Measurements from ENCODE around the gene EYA2.
A peak's percentile ranks its signal among the peaks of the same experiment; 100 is the strongest.

EYA2 gene

GRCh38 chr20:47079047-47079446 is 184.4 kb downstream of the EYA2 start:
- DNase-seq: no peak

- no peak for DNase-seq
Observed at GRCh38 chr20:47080365-47080764, 185.7 kb downstream of the EYA2 start.

DNA sequence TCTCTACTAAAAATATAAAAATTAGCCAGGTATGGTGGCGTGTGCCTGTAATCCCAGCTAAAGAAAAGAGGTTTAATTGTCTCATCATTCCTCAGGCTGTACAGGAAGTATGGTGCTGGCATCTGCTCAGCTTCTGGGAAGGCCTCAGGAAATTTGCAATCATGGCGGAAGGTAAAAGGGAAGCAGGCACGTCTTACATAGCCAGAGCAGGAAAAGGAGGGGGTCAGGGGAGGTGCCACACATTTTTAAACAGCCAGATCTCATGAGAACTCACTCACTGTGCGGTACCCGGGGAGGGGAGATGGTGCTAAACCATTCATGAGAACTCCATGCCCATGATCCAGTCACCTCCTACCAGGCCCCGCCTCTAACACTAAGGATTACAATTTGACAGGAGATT is 191.7 kb downstream of the EYA2 start:
- no peak for DNase-seq

GRCh38 chr20:47088335-47088734 is 193.7 kb downstream of the EYA2 start:
- no peak for DNase-seq

- no peak for DNase-seq
Observed at GRCh38 chr20:47089151-47089550, 194.5 kb downstream of the EYA2 start.

DNA sequence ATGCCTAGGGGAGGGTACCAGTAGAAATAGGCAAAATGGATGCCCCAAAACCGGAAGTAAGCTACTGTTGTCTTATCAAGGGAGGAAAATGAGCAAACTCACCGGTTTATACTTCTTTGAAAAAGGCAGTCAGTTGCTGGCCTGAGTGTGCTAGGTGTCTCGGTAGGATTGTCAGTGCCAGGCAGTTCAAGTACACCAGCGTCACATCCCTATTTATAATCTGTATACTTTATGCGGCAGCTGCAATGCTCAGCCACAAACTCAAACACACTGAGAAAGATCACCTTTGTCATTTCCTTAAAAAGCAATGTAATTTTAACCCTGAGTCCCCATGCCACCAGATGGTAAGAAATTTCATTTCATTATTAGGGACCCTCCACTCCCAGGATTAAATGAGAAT is 196.2 kb downstream of the EYA2 start:
- no peak for DNase-seq

DNA sequence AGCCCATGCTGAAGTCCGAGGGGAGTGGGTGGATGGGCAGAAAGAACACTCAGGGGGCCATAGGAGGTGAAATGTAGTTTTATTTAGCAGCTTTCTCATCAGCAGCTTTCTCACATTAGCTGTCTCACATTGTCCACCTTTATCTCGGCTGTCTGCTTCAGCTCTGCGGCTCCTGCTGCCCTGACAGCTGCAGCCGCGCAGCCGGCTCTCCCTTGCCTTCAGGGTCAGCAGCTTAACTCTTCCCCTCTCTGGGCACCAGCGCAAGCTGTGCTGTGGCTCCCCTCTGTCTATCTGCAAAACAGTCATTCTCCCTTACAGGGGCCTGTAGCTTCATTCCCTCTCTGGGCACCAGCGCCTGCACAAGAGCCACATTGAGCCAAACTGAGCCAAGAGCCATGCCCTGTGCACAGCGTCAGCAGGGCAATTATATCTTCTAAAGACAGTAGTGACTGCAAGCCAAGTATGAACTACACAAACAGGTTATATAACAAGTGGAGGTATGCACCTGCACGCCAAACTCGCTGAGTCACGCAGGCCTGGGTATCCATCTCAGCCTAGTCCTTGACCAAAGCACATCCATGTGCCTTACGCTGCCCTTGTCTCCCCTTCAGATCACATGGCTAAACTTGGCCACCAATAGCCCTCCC is 198.8 kb downstream of the EYA2 start:
- no peak for DNase-seq

DNA sequence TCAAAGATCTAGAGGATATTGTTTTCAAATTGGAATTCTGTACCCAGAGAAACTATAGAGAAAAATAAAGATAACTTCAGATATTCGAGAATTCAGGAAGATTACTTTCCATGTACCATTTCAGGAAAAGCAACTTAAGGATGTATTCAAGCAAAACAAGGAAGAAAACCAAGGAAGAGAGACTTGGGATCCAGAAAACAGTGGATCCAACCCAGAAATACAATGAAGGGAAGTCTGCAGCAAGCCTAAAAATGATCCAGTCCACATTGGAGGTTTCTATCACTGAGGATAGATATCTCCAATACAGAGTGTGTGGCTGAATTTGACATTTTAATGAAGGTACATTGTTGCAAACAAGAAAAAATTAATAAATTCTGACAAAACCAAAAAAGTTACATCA is 201.0 kb downstream of the EYA2 start:
- no peak for DNase-seq

GRCh38 chr20:47097691-47098622 is 203.3 kb downstream of the EYA2 start:
- no peak for DNase-seq

- DNase-seq: no peak
Observed at GRCh38 chr20:47099093-47099492, 204.4 kb downstream of the EYA2 start.

GRCh38 chr20:47099825-47100441 is 205.3 kb downstream of the EYA2 start:
- DNase-seq: no peak

GRCh38 chr20:47102629-47103028 is 208.0 kb downstream of the EYA2 start:
- DNase-seq: no peak

DNA sequence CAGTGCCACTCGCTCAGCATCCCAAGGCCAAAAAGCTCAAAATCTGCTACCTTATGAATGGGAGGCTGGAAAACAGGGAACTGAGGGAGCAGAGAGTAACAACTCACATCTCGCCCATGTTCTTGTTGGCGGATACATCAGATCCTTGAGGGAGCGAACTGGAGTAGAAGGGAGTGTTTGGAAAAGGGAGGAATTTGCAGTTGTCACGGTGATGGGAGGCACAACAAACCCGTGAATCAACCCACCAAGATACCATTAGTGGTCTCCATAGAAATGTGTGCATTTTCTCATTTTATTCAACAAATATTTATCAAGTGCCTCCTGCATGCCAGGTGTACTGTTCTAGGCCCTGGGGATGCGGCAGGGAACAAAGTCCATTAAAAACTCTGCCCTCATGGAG is 212.1 kb downstream of the EYA2 start:
- no peak for DNase-seq

GRCh38 chr20:47108994-47109393 is 214.4 kb downstream of the EYA2 start:
- no peak for DNase-seq

GRCh38 chr20:47110819-47111218 is 216.2 kb downstream of the EYA2 start:
- no peak for DNase-seq

- DNase-seq: peak; percentile 32
Observed at GRCh38 chr20:47111576-47111975, 216.9 kb downstream of the EYA2 start.

- peak; percentile 45 for DNase-seq
Observed at GRCh38 chr20:47113362-47114109, 218.9 kb downstream of the EYA2 start.

- DNase-seq: no peak
Observed at GRCh38 chr20:47115694-47116093, 221.1 kb downstream of the EYA2 start.

GRCh38 chr20:47117371-47117770 is 222.7 kb downstream of the EYA2 start:
- DNase-seq: no peak

- DNase-seq: no peak
Observed at GRCh38 chr20:47117773-47118172, 223.1 kb downstream of the EYA2 start.

GRCh38 chr20:47118206-47118605 is 223.6 kb downstream of the EYA2 start:
- DNase-seq: no peak

DNA sequence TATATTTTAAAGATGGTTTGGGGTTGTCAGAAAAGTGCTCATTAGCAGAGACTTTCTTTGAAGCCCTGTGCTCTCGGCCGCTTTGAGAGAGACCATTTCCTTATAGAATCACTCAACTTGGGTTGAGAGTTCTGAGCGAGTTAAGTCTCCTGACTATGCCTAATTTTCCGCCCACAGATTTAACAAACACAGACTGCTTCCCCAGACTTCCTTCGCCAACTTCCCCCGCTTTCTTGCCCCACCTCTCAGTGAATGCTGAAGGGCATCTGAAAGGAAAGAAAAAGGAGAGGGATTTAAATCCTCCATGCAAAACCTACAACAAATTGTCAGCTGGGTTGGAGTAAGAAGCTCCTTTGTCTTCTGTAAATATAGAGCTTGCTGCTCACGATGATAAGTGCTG is 224.0 kb downstream of the EYA2 start:
- DNase-seq: no peak

- no peak for DNase-seq
Observed at GRCh38 chr20:47120346-47120936, 225.8 kb downstream of the EYA2 start.
